Activated CD4-positive, alpha-beta T cell treated with anti-CD3 and anti-CD28 coated beads for 1 hour (primary cell): ENCODE data around the gene IL1RAPL1.
"Not testable (repeated sequence)": the region's sequence is repeated elsewhere in the genome, so short reads cannot be mapped to it uniquely, and the experiment has no call there.

Experiments used
- DNase-seq: peaks from one replicate; pipeline ENCODE4 v3.0.0-alpha.2; 2020

The IL1RAPL1 gene

DNA sequence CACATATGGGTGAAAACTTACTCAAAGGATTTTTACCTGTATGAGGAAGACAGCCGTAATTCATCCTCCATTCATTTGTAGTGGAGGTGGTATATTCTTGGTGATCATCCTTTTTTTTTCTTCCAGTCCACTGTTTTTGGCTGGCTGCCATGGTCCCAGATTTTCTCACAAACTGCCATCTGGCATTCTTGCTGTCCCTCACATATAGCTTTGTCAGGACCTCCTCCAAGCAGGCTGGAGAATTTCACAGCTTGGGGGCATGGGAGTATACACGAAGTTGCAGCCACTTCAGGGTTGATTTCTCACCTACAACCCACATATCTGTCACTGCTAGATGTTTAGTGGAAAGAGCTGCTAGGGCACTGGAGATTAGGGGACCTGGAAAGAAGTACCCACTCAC, 401.0 kb downstream of the IL1RAPL1 start:
- no peak for DNase-seq

- DNase-seq = no peak
Observed at GRCh38 chrX:28997706-28998463, 410.6 kb downstream of the IL1RAPL1 start.

- no peak for DNase-seq
Observed at GRCh38 chrX:28998609-28999135, 411.4 kb downstream of the IL1RAPL1 start.

DNA sequence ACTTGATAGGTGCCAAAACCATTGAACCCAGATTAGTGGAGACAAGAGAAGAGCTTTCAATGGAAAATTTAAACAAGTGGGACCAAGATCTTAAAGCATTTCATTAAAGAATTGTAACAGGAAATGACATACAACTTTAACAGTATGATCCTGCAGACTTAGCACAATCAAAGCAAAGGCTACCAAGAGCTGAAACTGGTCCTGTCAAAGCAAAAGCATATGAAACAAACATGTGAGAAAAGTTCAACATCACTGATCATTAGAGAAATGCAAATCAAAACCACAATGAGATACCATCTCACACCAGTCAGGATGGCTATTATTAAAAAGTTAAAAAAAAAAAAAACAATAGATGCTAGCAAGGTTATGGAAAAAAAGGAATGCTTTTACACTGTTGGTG, 425.6 kb downstream of the IL1RAPL1 start:
- DNase-seq = no peak

DNA sequence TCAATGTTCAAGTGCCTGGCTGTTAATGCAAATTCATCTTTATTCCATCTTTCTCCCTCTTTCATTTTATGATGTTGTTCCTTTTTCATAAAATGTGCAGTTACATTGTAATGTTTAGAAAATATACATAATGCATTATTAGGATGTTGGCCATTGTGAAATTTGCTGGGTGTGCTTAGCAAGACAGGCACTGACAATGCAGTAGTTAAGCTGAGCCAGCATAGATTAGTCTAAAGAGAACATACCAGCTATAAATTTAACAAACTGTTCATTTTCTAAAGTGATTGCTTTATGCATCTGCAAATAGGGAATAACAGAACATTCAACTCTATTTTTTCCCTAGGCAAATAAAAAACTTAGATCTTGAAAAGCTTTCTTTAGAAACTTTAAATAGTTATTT, 436.0 kb downstream of the IL1RAPL1 start:
- no peak for DNase-seq

DNA sequence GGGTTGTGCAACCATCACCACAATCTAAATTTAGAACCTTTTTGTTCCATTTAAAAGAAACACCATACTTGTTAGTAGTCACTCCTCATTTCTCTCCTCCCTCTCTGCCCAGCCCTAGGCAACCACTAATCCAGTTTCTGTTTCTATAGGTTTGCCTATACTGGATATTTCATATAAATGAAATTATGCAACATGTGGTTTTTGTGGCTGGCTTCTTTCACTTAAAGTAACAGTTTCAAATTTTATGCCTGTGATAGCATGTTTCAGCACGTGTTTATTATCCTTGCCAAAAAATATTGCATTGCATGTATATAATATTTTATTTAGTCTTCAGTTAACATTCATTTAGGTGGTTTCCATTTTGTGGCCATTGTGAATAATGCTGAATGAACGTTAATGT, 437.6 kb downstream of the IL1RAPL1 start:
- no peak for DNase-seq

DNA sequence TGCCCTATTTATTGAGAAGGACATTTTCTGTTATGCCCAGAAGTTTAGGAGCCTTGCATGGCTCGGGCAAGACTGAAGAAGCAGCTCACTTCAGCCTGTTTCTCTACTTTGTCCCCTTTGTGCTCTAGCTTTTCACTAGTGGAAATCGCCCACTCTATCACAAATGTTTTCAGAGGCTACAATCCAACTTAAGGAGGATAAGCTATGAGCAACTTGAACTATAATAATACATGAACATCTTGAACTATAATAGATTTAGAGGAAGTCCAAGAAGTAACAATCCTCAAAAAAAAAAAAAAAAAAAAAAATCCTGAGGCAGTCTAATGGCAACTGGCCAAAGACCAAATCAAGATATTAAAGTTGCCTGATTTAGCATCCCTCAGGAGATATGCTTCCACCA, 452.3 kb downstream of the IL1RAPL1 start:
- no peak for DNase-seq

- no peak for DNase-seq
Observed at GRCh38 chrX:29040160-29040559, 452.9 kb downstream of the IL1RAPL1 start.

DNA sequence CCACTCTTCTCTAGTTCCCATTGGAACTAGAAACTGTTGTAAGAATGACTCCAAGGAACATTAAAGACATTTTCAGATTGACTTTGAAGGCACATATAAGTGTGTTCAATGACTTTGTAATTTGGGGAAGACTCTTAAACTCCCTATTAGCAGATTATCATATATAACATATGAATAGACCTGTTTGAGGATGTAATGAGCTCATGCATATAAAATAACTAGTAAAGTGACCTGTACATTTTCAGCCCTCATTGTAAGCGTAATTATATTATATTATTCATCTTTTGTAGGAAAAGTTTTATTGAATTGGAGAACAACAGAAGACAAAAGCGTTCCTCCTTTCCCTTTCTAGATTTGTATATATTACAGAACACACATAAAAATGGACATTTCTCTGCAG, 455.1 kb downstream of the IL1RAPL1 start:
- DNase-seq = no peak

DNA sequence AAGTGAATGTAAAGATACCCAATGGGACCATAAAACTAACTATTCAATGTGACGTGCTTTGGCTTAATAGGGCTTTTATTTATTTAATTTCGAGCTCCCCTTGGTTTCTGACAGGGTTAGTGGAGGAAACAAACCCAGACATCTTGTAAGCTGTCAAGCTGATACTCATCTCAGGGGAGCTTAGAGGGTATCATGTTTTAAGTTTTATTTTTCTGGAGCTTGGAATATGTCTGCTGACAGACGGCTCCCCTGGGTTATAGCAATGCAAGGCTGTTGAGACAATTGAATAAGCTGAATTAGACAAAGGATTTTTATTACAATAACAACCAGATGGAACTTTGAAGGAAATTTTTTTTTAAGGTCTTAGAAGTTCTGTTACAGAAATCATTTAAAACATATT, 456.5 kb downstream of the IL1RAPL1 start:
- DNase-seq = no peak

DNA sequence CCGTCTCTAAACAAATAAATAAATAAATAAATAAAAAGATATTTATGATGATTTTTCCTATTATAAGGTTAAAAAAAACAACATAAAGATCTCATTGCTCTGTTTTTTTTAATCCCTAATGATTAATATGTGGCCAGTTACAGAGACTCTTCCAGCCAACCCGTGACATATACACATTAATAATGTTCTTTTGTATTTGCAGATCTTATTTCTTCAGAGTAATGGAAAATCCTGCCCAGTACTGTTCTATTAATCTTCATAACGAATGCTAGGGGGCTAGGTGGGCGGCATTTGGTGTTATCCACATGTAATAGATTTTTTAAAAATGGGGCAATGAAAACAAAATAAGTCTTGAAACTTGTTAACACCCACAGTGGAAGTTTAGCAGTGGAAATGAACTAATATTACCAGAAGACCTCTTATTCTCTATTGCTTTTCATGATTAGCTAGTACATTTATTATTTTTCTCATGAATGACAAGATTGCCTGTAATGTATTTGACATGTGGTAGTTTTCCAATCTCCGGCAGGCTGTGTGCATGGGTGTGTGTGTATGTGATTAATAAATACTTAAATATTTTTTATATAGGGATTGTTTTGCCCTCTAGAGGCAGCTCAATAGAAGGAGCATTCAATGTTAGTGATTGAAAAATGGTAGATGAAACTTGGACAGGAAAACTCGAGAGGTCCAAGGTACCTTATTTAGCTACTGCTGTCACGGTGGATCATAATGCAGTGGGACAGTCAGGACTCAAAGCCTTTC, 457.4 kb downstream of the IL1RAPL1 start:
- DNase-seq = no peak

- no peak for DNase-seq
Observed at GRCh38 chrX:29065477-29065876, 478.2 kb downstream of the IL1RAPL1 start.

DNA sequence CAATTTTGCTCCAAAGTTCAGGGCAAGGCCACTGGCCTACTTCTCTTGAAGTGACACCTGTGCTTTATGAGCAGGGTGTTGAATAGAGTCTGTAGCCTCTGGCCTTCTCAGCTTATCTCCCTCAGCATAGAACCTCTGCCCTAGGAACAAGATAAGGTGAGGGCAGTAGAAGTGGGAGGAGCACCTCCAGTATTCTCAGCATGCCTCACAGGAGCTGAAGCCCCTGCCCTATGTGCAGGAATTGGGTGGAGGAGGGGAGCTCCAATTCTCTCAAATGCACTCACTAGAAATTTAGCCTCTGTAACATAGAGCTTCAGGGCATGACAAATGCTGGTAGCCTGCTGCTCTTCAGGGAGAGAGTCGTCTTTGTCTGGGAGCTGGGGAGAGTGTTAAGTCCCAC, 479.3 kb downstream of the IL1RAPL1 start:
- DNase-seq = no peak

DNA sequence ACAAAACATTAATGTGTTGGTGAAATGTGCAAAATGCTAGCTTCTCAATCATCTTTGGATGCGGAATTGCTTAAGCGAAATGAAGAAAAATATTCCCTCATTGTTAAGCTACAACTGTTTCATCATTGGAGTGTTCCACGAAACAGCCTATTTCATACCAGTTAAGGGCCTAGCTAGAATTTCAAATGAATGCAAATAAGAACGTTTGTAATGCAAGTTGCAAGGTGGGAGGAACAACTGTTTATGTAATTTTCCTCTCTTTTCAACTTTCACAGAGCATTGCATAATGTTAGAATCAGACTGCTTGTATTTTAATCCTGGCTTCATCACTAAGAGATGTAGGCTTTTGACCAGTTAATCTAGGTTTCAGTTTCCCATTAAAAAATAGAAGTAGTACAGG, 480.1 kb downstream of the IL1RAPL1 start:
- no peak for DNase-seq

DNA sequence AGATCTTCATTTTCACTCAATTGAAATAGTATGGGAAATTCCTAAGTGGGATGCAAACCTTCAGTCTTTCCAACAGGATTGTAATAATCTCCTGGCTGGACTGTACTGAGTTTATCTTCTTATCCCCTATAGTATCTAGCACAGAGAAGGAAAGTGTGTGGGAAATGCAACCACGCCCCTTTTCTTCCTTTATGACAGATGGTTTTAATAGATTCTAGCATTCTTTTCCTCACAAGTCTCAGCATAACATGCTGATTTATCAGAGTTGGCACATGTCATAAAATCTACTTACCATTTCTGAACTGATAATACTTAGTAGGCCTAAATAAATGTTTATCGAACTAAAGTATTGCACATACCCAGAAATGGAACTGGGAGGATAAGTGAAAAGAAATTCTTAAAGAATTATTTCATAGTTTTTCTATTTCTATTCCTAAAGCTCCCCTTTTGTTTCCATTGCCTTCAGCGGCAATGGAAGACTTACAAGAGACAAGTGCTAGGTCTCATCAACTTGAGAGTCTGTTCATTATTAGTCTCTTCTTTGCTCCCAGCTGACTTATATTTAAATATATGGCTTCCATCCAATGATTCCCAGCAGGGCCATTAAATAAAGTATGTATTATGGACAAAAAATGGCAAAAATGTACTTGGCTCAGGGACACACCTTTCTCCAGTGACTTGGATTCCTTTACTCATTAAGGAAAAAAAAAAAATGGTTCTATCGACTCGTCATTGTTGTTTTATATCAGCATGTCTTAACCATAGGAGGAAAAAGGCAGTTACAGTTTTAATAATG, 484.5 kb downstream of the IL1RAPL1 start:
- DNase-seq = no peak

DNA sequence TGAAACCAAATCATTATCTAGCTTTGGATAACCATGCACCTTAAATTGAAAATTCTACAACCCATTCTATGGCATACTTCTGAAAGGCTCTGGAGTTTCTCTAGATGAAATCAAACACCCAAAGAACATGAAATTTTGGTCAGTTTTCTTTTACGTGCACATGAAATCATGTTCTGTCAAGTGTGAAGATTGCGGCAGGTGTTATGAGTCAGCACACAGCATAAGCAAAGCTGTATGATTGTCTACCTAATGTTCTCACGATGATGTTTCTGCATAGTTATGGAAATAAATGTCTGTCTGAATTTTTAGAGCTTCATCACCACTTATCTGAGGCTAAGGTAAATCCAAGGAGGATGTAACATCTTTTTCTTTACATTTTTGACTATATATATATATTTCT, 495.3 kb downstream of the IL1RAPL1 start:
- DNase-seq = no peak

- no peak for DNase-seq
Observed at GRCh38 chrX:29083823-29084222, 496.6 kb downstream of the IL1RAPL1 start.

- no peak for DNase-seq
Observed at GRCh38 chrX:29090811-29091210, 503.6 kb downstream of the IL1RAPL1 start.

DNA sequence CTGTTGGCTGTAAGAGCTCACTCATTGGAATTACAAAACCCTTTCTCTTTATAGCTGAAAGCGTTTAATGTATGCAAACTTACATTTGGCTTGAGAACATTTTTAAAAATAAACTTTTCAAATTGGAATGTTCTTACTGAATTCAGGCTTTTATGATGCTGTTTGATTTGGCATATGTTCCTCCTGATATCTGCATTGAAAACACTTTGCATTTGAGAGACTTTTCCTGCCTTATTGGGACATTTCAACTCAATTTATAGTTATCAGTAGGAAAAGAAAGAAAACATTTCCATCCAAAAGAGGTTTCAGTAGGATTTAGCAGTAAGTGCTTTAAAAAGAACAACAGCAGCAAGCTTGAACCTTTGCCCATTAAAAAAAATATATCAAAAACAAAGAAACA, 520.0 kb downstream of the IL1RAPL1 start:
- DNase-seq = no peak

DNA sequence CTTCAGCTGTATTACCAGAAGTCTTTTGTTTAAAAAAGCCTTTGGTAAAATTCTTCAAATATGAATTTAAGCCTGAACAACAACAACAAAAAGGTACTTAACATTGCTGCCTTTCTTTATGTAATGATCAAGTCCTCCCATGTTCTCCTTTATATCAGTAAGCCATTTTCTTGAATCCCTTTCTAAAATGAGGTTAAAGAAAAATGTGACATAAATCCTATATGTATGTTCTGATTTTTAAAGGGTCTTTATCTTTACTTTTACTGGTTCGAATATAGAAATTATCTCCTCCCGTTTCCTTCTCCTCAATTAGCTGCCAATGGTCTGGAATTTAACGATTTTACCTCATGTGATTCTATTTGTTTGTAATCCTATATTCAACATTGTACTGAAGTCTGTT, 522.8 kb downstream of the IL1RAPL1 start:
- DNase-seq = no peak

GRCh38 chrX:29113221-29113620, 526.0 kb downstream of the IL1RAPL1 start:
- DNase-seq = no peak

GRCh38 chrX:29122817-29123216, 535.6 kb downstream of the IL1RAPL1 start:
- DNase-seq = not testable (repeated sequence)

- no peak for DNase-seq
Observed at GRCh38 chrX:29130905-29131304, 543.7 kb downstream of the IL1RAPL1 start.
